ENCODE measurements around the gene FRMD5. TPM values are rescaled to one million over a fixed set of nuclear protein-coding genes. Genes with fewer than 3 reads are reported as not detected.

The FRMD5 gene
- total and polyA plus RNA-seq, 7 donors: under 0.01 to 0.01 TPM; not detected in 5

GRCh38 chr15:43896543-43896942 is 298.5 kb downstream of the FRMD5 start:
- ATAC-seq (no peak), DNase-seq (no peak)
- Histone ChIP-seq H3K4me3 (no peak overlapping the region), H3K27me3 (ENCODE audit: insufficient read depth in 3 of 3, low read length in 2 of 3) (no peaks in the 10 kb centered on the region), H3K4me1 (no peaks in the 10 kb centered on the region), H3K27ac (no peak overlapping the region), H3K36me3 (ENCODE audit: insufficient read depth in 1 of 2, low read depth in 1 of 2) (no peaks in the 10 kb centered on the region), H3K9me3 (no peaks in the 10 kb centered on the region)
- intact Hi-C loops (cut with DNase I): loop anchor here in 1 of 2 donors (10.0 kb wide), 1 partner anchor 168 kb away; no protein-coding TSS in a partner anchor
- WGBS, 3 donors: 89 to 100% (median 98%) methylated on average over 1 of the region's 1 CpG
- no peak for TF ChIP-seq CTCF (IDR thresholded peaks at IDR 0.05)

GRCh38 chr15:43895586-43895985 is 299.5 kb downstream of the FRMD5 start:
- intact Hi-C loops (cut with DNase I): loop anchor here in 1 of 2 donors (10.0 kb wide), 1 partner anchor 169 kb away; no protein-coding TSS in a partner anchor
- ATAC-seq: no peak

GRCh38 chr15:43893956-43894355 is 301.1 kb downstream of the FRMD5 start:
- TF ChIP-seq CTCF (IDR thresholded peaks at IDR 0.05): no peak

More at GRCh38 chr15:43895586-43895985, 299.5 kb downstream of the FRMD5 start:
- Histone ChIP-seq H3K27ac (no peak overlapping the region), H3K4me1 (no peaks in the 10 kb centered on the region), H3K9me3 (no peaks in the 10 kb centered on the region), H3K4me3 (no peak overlapping the region), H3K36me3 (ENCODE audit: insufficient read depth in 1 of 2, low read depth in 1 of 2) (no peaks in the 10 kb centered on the region), H3K27me3 (ENCODE audit: insufficient read depth in 3 of 3, low read length in 2 of 3) (no peaks in the 10 kb centered on the region)
- TF ChIP-seq CTCF (IDR thresholded peaks at IDR 0.05): no peak
- 33 to 45% (median 35%) methylated on average over 5 of the region's 5 CpGs for WGBS, 3 donors
- no peak for DNase-seq

GRCh38 chr15:43889042-43889441 is 306.0 kb downstream of the FRMD5 start:
- no peak for TF ChIP-seq CTCF (IDR thresholded peaks at IDR 0.05)
- no peaks in the 10 kb centered on the region for H3K36me3 ChIP-seq (ENCODE audit: insufficient read depth in 1 of 2, low read depth in 1 of 2)
- 93 to 95% (median 94%) methylated on average over 3 of the region's 3 CpGs for WGBS, 3 donors
- no peaks in the 10 kb centered on the region for H3K9me3 ChIP-seq
- DNase-seq (no peak), ATAC-seq (no peak)
- H3K27ac ChIP-seq: no peak overlapping the region
- H3K4me3 ChIP-seq: no peak overlapping the region
- intact Hi-C loops (cut with DNase I): loop anchor here in 1 of 2 donors (10.0 kb wide), 1 partner anchor 326 kb away; no protein-coding TSS in a partner anchor
- H3K4me1 ChIP-seq: no peaks in the 10 kb centered on the region
- H3K27me3 ChIP-seq (ENCODE audit: insufficient read depth in 3 of 3, low read length in 2 of 3): no peaks in the 10 kb centered on the region

More at GRCh38 chr15:43893956-43894355, 301.1 kb downstream of the FRMD5 start:
- Histone ChIP-seq H3K4me3 (no peak overlapping the region), H3K27ac (no peak overlapping the region), H3K27me3 (ENCODE audit: insufficient read depth in 3 of 3, low read length in 2 of 3) (no peaks in the 10 kb centered on the region), H3K9me3 (no peaks in the 10 kb centered on the region), H3K36me3 (ENCODE audit: insufficient read depth in 1 of 2, low read depth in 1 of 2) (no peaks in the 10 kb centered on the region), H3K4me1 (no peaks in the 10 kb centered on the region)
- intact Hi-C loops (cut with DNase I): loop anchor here in 1 of 2 donors (10.0 kb wide), 1 partner anchor 171 kb away; no protein-coding TSS in a partner anchor
- WGBS, 3 donors: 65 to 78% (median 77%) methylated on average over 1 of the region's 1 CpG
- DNase-seq: no peak
- no peak for ATAC-seq

- 87 to 89% (median 87%) methylated on average over 5 of the region's 5 CpGs for WGBS, 3 donors
- H3K36me3 ChIP-seq (ENCODE audit: insufficient read depth in 1 of 2, low read depth in 1 of 2): no peaks in the 10 kb centered on the region
- intact Hi-C loops (cut with DNase I): loop anchor here in 1 of 2 donors (10.0 kb wide), 1 partner anchor 327 kb away; no protein-coding TSS in a partner anchor
- no peak for TF ChIP-seq CTCF (IDR thresholded peaks at IDR 0.05)
- no peaks in the 10 kb centered on the region for H3K9me3 ChIP-seq
- no peaks in the 10 kb centered on the region for H3K27me3 ChIP-seq (ENCODE audit: insufficient read depth in 3 of 3, low read length in 2 of 3)
- no peaks in the 10 kb centered on the region for H3K4me1 ChIP-seq
- H3K4me3 ChIP-seq: no peak overlapping the region
- DNase-seq (no peak), ATAC-seq (no peak)
- H3K27ac ChIP-seq: no peak overlapping the region
Observed at GRCh38 chr15:43887901-43888300, 307.2 kb downstream of the FRMD5 start.

All from psoas muscle (tissue), 8 donors.